ENCODE data around the gene STXBP2. TPM values are rescaled to one million over a fixed set of nuclear protein-coding genes. Genes with fewer than 3 reads are reported as not detected.

Gene STXBP2
- total RNA-seq, 4 donors from 2014 or later, result 48.8 to 89.2 (median 70.2) TPM

DNA sequence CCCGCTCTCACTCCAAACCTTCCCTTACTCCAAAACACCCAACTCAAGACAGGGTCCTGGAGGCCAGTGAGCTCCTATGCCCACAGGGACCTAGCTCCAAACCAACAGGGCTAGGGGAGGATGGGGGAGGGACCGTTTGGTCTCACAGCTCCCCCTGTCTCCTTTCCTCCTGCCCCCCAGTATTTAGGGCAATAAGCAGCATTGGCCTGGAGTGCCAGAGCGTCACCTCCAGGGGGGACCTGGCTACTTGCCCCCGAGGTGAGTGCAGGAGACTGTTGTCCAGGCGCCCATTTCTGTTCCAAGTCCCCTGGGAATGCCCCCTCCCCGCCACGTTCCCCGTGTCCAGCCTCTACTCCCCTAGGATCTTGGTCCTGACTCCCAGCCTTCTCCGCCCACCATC is 32.7 kb downstream of the STXBP2 start:
- 24 to 27% methylated on average over 9 of the region's 9 CpGs for WGBS, 2 donors
- Histone ChIP-seq H3K27ac (no peak overlapping the region), H3K9me3 (no peaks in the 10 kb centered on the region), H3K4me3 (replicated peaks in 1 of 3) (no peak overlapping the region), H3K27me3 (no peaks in the 10 kb centered on the region), H3K4me1 (no peaks in the 10 kb centered on the region), H3K36me3 (no peaks in the 10 kb centered on the region)
- no peak for DNase-seq
- intact Hi-C loops (cut with DNase I), result no loop called here
- TF ChIP-seq POLR2A (IDR thresholded peaks at IDR 0.05), result no peak
- TF ChIP-seq, protein P1, sequence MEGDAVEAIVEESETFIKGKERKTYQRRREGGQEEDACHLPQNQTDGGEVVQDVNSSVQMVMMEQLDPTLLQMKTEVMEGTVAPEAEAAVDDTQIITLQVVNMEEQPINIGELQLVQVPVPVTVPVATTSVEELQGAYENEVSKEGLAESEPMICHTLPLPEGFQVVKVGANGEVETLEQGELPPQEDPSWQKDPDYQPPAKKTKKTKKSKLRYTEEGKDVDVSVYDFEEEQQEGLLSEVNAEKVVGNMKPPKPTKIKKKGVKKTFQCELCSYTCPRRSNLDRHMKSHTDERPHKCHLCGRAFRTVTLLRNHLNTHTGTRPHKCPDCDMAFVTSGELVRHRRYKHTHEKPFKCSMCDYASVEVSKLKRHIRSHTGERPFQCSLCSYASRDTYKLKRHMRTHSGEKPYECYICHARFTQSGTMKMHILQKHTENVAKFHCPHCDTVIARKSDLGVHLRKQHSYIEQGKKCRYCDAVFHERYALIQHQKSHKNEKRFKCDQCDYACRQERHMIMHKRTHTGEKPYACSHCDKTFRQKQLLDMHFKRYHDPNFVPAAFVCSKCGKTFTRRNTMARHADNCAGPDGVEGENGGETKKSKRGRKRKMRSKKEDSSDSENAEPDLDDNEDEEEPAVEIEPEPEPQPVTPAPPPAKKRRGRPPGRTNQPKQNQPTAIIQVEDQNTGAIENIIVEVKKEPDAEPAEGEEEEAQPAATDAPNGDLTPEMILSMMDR (IDR thresholded peaks at IDR 0.05), result no peak

DNA sequence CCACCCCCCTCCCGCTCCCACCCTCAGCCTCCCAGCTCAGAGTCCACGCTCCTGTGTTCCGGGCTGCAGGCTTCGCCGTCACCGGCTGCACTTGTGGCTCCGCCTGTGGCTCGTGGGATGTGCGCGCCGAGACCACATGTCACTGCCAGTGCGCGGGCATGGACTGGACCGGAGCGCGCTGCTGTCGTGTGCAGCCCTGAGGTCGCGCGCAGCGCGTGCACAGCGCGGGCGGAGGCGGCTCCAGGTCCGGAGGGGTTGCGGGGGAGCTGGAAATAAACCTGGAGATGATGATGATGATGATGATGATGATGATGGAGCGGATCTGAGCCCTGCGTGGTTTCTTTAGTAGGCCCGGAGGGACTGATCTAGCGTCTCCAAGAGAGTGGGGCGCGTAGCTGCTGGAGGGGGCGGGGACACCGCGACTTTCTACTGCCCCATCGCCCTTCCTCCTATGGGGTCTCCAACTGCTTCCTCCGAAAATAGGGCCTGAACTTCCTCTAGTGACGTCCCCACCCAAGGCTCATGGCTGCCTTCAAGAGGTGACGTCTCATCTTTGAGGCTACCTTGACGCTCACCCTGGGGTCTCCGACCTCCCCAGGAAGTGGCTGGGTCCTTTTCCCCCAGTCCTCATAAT is 33.4 kb downstream of the STXBP2 start:
- Histone ChIP-seq H3K4me1 (no peaks in the 10 kb centered on the region), H3K36me3 (no peaks in the 10 kb centered on the region), H3K9me3 (no peaks in the 10 kb centered on the region), H3K27ac (no peak overlapping the region), H3K27me3 (no peaks in the 10 kb centered on the region), H3K4me3 (replicated peaks in 1 of 3) (no peak overlapping the region)
- 1 to 3% methylated on average over 10 to 33 of the region's 43 CpGs for WGBS, 2 donors
- intact Hi-C loops (cut with DNase I), result no loop called here
- no peak for TF ChIP-seq POLR2A (IDR thresholded peaks at IDR 0.05)
- TF ChIP-seq, protein P1 (IDR thresholded peaks at IDR 0.05), result no peak
- no peak for DNase-seq

DNA sequence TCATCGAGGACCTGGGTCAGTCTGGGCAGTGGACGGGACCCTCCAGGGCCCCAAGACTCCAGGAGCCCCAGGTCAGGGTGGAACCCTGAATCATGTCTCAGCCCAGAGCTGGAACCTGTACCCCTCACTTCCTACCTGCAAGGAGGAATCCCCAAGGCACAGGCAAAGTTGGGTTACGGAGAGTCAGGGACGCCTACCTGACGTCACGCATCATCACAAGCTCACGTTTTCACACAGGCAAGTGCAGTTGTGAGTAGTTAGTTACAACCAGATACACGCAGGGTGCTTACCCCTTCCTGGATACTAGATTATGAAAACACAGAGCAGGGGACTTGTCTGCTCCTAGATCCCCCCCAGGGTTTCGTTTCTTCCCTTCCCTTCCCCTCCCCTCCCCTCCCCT is 33.9 kb downstream of the STXBP2 start:
- no peak overlapping the region for H3K27ac ChIP-seq

DNA sequence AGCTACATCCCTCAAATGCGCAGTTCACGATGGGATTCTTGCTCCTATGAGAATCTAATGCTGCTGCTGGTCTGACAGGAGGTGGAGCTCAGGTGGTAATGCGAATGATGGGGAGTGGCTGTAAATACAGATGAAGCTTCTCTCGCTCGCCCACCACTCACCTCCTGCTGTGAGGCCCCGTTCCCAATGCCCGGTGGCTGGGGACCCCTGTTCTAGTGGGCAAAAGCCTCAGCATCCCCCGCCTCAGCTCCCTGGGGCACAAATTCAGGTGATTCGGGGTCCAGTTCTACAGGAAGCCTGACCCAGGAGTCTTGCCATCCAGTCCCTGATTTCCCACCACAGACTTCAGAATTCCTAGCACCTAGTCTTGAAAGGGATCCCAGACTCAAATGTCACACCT is 35.6 kb downstream of the STXBP2 start:
- Histone ChIP-seq H3K4me3 (replicated peaks in 1 of 3) (no peak overlapping the region), H3K4me1 (no peaks in the 10 kb centered on the region), H3K27me3 (no peaks in the 10 kb centered on the region), H3K27ac (no peak overlapping the region), H3K9me3 (no peaks in the 10 kb centered on the region), H3K36me3 (no peaks in the 10 kb centered on the region)
- 37 to 46% methylated on average over 4 to 8 of the region's 9 CpGs for WGBS, 2 donors
- intact Hi-C loops (cut with DNase I), result no loop called here
- TF ChIP-seq, protein P1 (IDR thresholded peaks at IDR 0.05), result no peak
- no peak for TF ChIP-seq POLR2A (IDR thresholded peaks at IDR 0.05)
- no peak for DNase-seq

More for the DNA sequence above, 33.9 kb downstream of the STXBP2 start:
- Histone ChIP-seq H3K4me1 (no peaks in the 10 kb centered on the region), H3K4me3 (replicated peaks in 1 of 3) (no peak overlapping the region), H3K36me3 (no peaks in the 10 kb centered on the region), H3K9me3 (no peaks in the 10 kb centered on the region), H3K27me3 (no peaks in the 10 kb centered on the region)
- intact Hi-C loops (cut with DNase I), result no loop called here
- no peak for DNase-seq
- WGBS, 2 donors, result 21 to 28% methylated on average over 7 to 8 of the region's 9 CpGs
- no peak for TF ChIP-seq POLR2A (IDR thresholded peaks at IDR 0.05)
- TF ChIP-seq, protein P1 (IDR thresholded peaks at IDR 0.05), result no peak

DNA sequence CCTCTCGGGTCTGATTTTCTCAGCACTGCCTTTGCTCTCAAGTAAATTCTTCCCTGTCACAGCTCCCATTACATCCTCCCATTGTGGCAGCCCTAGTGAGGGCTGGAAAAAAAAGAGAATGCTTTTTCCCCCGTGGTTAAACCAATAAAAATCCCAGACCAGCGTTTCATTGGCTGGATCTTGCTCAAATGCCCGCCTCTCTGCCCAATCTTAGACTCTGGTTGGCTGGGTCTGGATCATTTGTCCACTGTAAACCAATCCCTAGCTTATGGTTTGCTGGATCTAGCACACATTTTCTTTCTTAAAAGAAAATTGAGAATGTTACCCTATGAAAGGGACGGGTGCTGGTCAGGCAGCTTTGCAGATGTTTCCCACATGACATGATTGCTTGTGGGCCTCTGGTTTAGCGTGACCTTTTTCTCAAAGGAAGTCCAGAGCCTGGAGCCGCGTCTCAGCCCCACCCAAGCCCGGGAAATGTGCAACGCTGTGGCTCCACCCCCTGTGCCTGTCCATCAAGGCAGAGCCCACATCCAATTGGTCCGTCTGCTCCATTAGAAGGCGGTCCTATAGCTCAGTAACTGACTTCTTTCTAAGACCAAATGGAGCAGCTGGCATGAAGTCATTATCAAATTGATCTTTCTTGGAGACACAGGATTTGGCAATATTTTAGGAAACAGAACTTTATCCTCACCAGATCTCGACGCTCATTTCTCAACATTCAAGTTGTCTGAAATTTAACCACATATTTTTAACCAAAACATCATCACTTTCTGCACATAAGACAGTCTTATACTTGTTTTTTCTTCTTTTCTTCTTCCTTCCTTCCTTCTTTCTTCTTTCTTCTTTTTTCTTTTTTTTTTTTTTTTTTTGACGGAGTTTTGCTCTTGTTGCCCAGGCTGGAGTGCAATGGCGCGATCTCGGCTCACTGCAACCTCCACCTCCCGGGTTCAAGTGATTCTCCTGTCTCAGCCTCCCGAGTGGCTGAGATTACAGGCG is 37.4 kb downstream of the STXBP2 start:
- no peaks in the 10 kb centered on the region for H3K9me3 ChIP-seq
- no peaks in the 10 kb centered on the region for H3K27me3 ChIP-seq
- DNase-seq, result peak; percentile 32 to 35
- intact Hi-C loops (cut with DNase I), result no loop called here
- no peak for TF ChIP-seq POLR2A (IDR thresholded peaks at IDR 0.05)
- TF ChIP-seq, protein P1 (IDR thresholded peaks at IDR 0.05), result no peak
- H3K27ac ChIP-seq, result no peak overlapping the region
- H3K4me1 ChIP-seq, result no peaks in the 10 kb centered on the region
- no peaks in the 10 kb centered on the region for H3K36me3 ChIP-seq
- H3K4me3 ChIP-seq (replicated peaks in 1 of 3), result no peak overlapping the region
- 61% methylated on average over 19 to 21 of the region's 21 CpGs for WGBS, 2 donors

Data from thyroid gland (tissue), 4 donors.